T-helper 2 cell (primary cell): ENCODE results near the gene ERF.
A peak's percentile ranks its signal among the peaks of the same experiment; 100 is the strongest.

Source experiments
- DNase-seq, 5 experiments: peaks; one replicate each; pipeline versions ENCODE4 v3.0.0 to v3.0.0-alpha.2; 2012 to 2022

ERF gene

DNA sequence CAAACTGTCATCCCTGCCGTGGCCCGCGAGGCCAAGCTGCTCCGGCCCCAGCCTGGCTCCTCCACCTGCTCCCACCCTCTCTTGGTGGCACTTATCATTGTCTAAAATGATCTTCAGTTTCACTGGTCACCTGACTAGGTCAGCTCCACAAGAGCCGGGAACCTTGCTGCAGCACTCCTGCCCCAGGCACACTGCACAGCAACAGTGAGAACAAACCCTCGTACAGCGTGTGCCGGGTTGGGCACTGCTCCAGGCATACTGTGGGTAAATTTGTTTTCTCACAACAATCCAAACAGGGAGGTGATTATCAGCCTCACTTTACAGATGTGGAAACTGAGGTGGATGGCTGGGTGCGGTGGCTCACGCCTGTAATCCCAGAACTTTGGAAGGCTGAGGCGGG lies 46.3 kb downstream of the ERF start:
- DNase-seq, result no peak

DNA sequence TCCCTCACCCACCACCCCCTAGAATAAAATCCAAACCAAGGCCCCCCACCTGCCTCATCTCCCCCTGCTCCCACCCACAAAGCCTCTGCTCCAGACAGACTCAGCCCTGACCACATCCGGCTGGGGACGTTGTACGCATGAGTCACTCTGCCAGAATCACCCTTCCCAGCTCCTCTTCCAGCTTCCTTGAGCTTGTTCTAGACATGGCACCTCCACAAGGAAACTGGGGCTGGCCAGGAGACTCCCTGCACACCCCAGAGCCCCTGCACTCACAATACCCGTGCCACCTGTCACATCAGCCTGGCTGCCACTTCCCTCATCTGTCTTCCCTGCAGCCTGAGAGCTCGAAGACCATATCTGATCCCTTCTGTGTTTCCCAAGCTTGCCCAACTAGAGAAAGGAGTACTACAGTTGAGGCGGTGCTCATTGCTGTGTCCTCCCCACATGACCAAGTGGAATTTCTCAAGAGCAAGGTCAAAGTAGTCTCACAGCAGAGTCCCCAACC lies 47.1 kb downstream of the ERF start:
- DNase-seq, result peak in 1 of 5 experiments; percentile 31

DNA sequence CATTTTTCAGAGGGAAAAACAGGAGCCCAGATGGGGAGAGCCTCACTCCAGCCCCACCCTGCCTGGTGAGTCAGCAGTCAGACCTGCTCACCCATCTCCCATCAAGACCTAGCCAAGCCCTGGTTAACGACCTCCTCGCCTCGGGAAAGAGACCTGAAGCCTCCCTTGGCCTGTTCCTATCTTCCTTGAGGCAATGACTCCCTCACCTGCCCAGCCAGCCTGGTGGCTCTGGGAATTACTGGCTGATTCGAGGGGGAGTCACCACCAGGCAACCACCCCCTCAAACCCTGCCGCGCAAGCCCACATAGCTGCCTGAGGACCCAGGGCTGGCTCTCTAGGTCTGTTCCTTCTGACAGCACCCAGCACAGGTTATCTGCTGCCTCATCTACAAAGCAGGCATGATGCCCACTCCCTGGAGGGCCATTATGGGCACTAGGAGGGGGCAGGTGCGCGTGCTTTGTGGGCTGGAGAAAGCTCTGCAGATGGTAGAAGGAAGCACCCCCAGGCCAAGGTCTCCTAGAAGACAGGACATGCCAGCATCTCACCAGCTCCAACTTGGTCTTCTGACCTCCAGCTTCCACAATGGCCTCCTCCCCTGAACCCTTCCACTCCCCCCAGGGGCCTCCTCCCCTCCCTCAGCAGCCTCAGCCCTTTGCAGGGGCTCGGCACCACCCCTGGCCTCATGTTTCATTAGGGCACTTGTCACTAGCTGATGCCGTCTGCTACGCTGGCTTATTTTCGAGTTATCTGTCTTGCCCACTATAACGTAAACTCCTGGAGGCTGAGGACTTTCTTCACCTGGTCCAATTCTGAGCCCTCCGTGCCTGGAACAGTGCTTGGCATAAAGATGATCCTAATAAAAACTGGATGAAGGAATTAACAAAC lies 47.8 kb downstream of the ERF start:
- no peak for DNase-seq

- DNase-seq, result no peak
These were observed 50.3 kb downstream of the ERF start for GRCh38 chr19:42204664-42205063.

- DNase-seq, result no peak
These were observed 51.2 kb downstream of the ERF start for GRCh38 chr19:42203700-42204099.

DNA sequence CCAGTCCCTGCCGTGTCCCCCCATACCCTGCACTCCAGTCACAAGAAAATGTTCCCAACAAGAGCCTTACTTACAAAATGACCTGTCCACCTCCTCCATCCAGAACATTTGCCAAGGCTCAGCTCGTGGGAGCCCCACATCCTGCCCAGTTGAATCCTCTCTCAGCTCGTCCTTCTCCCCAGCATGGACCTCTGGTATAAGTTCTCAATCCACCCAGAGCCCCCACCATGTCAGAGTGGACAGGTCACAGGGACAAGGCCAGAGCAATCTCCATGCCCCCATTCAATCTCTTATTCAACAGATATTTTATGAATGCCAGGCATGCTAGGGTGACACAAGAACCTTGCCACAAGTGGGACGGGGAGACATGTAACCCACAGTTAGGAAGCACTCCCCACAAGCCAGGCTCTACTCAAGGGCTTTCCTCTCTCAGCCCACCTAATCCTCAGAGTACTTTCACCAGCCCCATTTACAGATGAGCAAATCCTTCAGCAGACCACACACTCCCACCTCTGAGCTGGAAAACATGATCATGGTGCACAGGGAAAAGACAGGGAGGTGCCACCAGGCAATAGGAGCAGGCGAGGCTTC lies 52.5 kb downstream of the ERF start:
- no peak for DNase-seq

- peak in 3 of 5 experiments; percentile 32 to 81 (median 72) for DNase-seq
These were observed 53.2 kb downstream of the ERF start for GRCh38 chr19:42201489-42202289.

- peak in 1 of 5 experiments; percentile 32 for DNase-seq
These were observed 54.7 kb downstream of the ERF start for GRCh38 chr19:42200116-42200715.

DNA sequence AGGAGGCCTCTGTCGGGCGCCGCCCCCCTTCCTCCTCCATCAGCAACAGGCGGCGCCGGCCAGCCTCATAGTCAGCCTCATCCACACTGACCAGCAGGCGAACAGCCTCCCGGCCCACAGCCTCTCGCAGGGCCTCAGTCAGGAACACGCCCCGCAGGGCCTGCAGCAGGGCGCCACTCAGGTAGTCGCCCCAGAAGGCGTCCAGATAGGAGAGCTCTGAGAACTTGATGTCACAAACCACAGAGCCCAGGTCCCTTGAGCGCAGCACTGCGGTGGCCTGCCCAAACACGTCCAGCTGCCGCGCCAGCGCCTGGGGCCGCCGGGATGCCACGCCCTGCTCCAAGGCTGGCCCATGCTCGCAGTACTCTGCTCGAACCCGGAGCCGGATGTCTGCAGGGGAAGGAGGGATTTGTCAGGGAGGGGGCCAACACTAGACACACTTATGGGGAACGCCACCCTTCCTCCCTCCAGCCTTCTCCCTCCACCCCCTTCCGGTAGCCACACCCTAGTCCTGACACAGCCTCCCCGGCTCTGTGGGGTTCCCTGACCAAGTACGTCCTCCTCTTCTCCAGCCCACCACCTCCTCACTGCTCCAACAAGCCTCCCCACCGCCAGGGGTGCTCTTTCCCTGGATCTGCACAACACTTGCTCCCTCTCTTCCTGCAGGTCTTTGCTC lies 55.4 kb downstream of the ERF start:
- DNase-seq, result peak in 3 of 5 experiments; percentile 35 to 90 (median 66)

DNA sequence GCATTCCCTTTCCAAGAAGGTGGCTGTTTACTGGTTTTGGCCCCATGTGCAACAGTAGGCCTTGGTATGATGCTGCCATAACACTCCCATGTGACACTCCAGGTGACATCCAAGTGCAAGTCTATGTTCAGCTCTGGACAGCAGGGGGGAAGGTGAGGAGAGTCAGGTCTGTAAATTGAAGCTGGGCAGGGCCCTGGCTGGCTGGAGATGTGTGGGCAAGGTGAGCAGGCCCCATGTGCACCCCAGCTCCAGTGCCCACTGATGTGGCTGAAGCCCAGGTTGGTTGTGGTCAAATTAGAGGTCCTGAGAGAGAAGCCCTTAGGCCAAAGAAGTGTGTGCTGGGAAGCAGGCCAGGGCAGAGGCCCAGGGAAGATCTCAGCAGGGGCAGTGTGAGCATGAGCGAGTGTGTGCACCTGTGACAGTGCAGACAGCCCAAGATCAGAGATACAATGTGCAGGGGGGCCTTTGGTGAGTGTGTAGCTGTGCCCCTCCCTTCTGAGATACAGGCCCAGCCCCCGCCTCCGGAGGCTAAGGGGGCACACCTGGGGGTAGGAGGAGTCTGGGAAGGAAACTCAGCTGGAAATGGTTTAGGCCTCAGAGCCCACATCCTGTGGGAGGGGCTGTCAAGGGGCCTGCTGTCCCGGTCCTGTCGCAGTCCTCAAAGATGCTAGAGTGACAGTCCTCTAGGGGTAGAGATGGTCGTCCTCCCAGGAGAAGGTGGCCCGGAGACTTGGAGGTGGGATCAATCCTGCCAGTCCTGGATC lies 56.1 kb downstream of the ERF start:
- peak in 4 of 5 experiments; percentile 43 to 97 (median 82) for DNase-seq
